Neutrophil (primary cell): ENCODE results near the gene C2orf78.

Experiments
- H3K27ac ChIP-seq: fragments of 200-600 bp; sonication (generic); 2 replicates; pipeline ENCODE4 v1.5.1; 2016; ENCODE audit warnings: mild to moderate bottlenecking, moderate library complexity
- H3K27me3 ChIP-seq: fragments of 200-600 bp; sonication (generic); 2 replicates; pipeline ENCODE4 v1.6.0; 2016; ENCODE audit warnings: mild to moderate bottlenecking
- H3K36me3 ChIP-seq: fragments of 200-600 bp; sonication (generic); 2 replicates; pipeline ENCODE4 v1.5.1; 2017
- H3K4me1 ChIP-seq, 2 experiments: fragments of 200-600 bp in 1 of 2; sonication (generic) in 1 of 2; 1 replicate in 1 of 2; 2 replicates in 1 of 2; pipeline versions ENCODE4 v1.5.1 to v1.6.1; 2013 to 2016; ENCODE audit warnings: low read depth in 1 of 2, low read length in 1 of 2, mild to moderate bottlenecking in 1 of 2, moderate library complexity in 1 of 2; ENCODE audit not compliant: control insufficient read depth in 1 of 2, insufficient read depth in 1 of 2
- H3K4me3 ChIP-seq, 2 experiments: fragments of 200-600 bp in 1 of 2; sonication (generic) in 1 of 2; 1 replicate in 1 of 2; 2 replicates in 1 of 2; pipeline ENCODE4 v1.5.1; 2013 to 2016; ENCODE audit warnings: low read depth in 1 of 2, low read length in 1 of 2, mild to moderate bottlenecking in 1 of 2, moderate library complexity in 1 of 2
- H3K9me3 ChIP-seq: fragments of 200-600 bp; sonication (generic); 2 replicates; pipeline ENCODE4 v1.5.1; 2016
- CTCF ChIP-seq: fragments of 200-600 bp; sonication (generic); IDR thresholded peaks from 2 replicates; pipeline ENCODE4 v1.5.1; 2016; ENCODE audit warnings: antibody characterized with exemption

The C2orf78 gene

DNA sequence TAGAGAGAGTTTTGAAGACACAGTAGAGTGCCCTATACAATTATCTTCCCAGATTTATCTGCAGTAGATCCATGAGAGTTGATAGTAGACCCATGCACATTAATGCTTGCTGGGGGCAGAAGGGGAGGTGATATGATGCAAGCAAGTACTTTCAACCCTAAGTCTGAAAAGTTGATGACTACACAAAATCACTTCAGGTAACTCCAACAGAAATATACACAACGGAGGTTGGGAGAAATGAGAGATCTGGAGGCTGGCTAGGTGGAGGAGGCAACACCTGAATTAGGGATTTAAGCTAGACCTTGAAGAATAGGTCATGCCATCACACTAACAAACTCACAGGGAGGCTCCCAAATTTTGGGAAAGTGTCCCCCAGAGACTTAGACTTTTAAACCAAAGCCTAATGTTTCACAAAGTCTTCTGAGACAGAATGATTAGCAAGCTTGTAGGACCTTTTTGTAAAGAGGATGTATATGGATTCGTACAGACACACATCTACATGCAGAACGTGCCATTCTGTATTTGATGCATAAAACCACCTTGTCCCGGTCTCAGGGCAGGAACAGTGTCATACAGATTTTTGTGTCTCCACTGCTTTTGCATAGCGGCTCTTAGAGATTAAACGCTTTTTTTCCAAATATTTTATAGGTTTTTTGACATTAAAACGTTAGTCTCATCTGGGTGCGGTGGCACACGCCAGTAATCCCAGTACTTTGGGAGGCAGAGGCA, 43.8 kb downstream of the C2orf78 start:
- Histone ChIP-seq H3K36me3 (no peaks in the 10 kb centered on the region), H3K27me3 (no peaks in the 10 kb centered on the region), H3K27ac (peak overlapping the region; percentile 99), H3K9me3 (no peaks in the 10 kb centered on the region), H3K4me1 (peaks cover 24 to 27% of the 10 kb centered on the region in 2 experiments), H3K4me3 (peak overlapping the region; percentile 82 to 83)
- TF ChIP-seq CTCF = no peak

DNA sequence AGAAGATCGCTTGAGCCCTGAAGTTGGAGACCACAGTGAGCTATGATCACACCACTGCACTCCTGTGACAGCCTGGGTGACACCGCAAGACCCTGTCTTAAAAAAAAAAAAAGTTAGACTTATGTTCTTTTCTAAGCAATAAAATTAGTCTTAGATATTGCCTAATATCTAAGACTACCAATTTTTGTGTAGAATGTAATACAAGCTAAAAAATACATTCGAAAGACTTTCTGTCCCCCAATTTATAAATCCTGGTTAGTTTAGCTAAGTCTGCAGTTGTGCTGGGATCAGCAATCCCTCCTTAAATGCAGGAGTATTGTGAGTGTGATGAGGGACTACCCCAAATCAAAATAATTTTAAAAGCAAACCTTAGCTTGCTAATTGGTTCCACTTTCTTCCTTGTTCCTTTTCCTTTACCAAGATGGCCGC, 44.4 kb downstream of the C2orf78 start:
- Histone ChIP-seq H3K4me1 (peaks cover 24 to 27% of the 10 kb centered on the region in 2 experiments), H3K27me3 (no peaks in the 10 kb centered on the region), H3K27ac (peak overlapping the region; percentile 99), H3K36me3 (no peaks in the 10 kb centered on the region), H3K4me3 (peak overlapping the region; percentile 82 to 83), H3K9me3 (no peaks in the 10 kb centered on the region)
- no peak for TF ChIP-seq CTCF

DNA sequence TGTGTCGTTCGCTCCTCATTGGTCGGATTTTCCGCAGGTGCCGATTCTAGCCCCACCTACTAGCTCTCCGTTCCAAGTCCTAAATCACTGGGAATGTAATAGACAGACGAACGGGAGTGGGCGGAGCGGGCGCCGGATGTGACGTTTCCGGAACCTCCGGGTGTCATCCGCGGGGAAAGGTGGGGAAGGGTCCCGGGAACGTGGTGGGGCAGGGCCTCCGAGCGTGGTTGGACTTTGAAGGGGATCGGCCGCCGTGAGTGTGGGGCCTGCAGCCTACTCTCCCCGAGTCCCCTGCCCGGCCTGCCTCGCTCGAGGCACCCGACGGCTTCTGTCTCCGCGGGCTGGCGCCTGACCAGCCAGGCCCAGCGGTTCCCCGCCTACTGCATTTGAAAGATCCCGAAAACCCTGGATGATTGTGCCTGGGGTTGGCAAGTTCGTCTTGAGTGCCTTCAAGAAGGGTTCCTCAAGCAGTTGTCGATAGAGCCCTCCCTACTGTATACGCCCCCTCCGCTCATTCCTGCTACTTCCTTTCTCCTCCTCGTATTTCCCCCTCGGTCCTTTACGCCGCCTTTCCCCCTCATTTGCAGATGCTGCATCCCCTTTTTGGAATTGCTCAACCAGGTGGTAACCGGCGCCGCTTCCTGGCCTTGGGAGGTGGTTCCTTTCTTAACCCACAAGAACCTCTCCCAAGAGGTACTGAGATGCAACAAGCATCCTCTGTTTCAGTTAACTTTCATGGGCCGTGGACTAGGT, 45.0 kb downstream of the C2orf78 start, which contains the start of gene STAMBP:
STAMBP (plus strand) TSS at position 144 of the 753 bp plus-strand sequence. CDS start 1,896 bp downstream, outside the sequence.
- H3K4me1 ChIP-seq = peaks cover 24 to 27% of the 10 kb centered on the region in 2 experiments
- no peaks in the 10 kb centered on the region for H3K9me3 ChIP-seq
- H3K27ac ChIP-seq = peak within 1 kb of the TSS; percentile 99
- H3K36me3 ChIP-seq = peaks cover 4% of the 10 kb centered on the region
- TF ChIP-seq CTCF = peak; percentile 15
- peak within 1 kb of the TSS; percentile 82 to 83 for H3K4me3 ChIP-seq
- H3K27me3 ChIP-seq = no peaks in the 10 kb centered on the region

DNA sequence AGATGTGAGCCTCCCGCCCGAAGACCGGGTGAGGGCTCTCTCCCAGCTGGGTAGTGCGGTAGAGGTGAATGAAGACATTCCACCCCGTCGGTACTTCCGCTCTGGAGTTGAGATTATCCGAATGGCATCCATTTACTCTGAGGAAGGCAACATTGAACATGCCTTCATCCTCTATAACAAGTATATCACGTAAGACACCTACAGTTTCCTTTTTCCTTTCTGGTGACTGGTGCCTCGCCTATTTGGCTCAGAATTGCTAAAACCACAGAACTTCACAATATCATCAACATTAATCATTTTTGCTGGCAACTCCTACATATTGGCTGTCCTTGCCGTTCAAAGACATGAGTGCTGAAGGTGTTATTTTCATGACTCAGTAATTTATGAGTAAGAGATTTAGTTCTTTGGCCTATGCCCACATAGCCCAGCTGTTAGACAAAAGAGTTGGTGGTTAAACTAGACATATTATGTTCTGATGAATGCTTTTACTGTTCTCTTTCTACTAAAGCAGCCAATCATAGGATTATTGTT, 47.0 kb downstream of the C2orf78 start:
- no peak for TF ChIP-seq CTCF
- H3K27ac ChIP-seq = peak overlapping the region; percentile 99
- H3K9me3 ChIP-seq = no peaks in the 10 kb centered on the region
- no peak overlapping the region for H3K4me3 ChIP-seq
- H3K36me3 ChIP-seq = peaks cover 4% of the 10 kb centered on the region
- H3K4me1 ChIP-seq = peaks cover 35 to 39% of the 10 kb centered on the region in 2 experiments
- H3K27me3 ChIP-seq = no peaks in the 10 kb centered on the region

GRCh38 chr2:73832930-73833329, 48.9 kb downstream of the C2orf78 start:
- Histone ChIP-seq H3K36me3 (peaks cover 4% of the 10 kb centered on the region), H3K4me3 (no peak overlapping the region), H3K27me3 (no peaks in the 10 kb centered on the region), H3K27ac (no peak overlapping the region), H3K9me3 (no peaks in the 10 kb centered on the region), H3K4me1 (peaks cover 51 to 54% of the 10 kb centered on the region in 2 experiments)
- TF ChIP-seq CTCF = no peak
